ENCODE data around the gene CD99L2.

DNA sequence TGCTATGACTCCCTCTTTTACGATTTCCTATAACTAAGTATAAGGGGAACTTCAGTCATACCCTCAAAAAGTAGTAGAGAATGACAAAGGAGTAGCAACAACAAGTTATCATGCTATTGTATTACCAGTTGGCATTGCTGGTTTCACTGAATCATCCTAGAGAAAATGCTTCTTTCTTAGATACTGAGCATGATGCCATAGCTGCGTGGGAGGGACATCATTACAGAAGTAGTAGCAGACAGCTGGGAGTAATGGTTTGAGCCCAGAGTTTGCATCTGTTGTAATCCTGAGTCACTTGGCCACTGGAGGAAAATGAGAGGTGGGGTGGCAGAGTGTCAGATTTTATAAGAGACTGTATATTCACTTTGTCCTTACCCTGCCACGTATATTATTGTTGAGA is 166.7 kb downstream of the CD99L2 start:
- TF ChIP-seq POLR2AphosphoS5 (IDR thresholded peaks at IDR 0.05), result no peak
- TF ChIP-seq, protein P1, sequence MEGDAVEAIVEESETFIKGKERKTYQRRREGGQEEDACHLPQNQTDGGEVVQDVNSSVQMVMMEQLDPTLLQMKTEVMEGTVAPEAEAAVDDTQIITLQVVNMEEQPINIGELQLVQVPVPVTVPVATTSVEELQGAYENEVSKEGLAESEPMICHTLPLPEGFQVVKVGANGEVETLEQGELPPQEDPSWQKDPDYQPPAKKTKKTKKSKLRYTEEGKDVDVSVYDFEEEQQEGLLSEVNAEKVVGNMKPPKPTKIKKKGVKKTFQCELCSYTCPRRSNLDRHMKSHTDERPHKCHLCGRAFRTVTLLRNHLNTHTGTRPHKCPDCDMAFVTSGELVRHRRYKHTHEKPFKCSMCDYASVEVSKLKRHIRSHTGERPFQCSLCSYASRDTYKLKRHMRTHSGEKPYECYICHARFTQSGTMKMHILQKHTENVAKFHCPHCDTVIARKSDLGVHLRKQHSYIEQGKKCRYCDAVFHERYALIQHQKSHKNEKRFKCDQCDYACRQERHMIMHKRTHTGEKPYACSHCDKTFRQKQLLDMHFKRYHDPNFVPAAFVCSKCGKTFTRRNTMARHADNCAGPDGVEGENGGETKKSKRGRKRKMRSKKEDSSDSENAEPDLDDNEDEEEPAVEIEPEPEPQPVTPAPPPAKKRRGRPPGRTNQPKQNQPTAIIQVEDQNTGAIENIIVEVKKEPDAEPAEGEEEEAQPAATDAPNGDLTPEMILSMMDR (IDR thresholded peaks at IDR 0.05; ENCODE audit: poor library complexity, severe bottlenecking), result no peak
- TF ChIP-seq RAD21 (conservative IDR thresholded peaks at IDR 0.05), result no peak
- TF ChIP-seq, protein P2, sequence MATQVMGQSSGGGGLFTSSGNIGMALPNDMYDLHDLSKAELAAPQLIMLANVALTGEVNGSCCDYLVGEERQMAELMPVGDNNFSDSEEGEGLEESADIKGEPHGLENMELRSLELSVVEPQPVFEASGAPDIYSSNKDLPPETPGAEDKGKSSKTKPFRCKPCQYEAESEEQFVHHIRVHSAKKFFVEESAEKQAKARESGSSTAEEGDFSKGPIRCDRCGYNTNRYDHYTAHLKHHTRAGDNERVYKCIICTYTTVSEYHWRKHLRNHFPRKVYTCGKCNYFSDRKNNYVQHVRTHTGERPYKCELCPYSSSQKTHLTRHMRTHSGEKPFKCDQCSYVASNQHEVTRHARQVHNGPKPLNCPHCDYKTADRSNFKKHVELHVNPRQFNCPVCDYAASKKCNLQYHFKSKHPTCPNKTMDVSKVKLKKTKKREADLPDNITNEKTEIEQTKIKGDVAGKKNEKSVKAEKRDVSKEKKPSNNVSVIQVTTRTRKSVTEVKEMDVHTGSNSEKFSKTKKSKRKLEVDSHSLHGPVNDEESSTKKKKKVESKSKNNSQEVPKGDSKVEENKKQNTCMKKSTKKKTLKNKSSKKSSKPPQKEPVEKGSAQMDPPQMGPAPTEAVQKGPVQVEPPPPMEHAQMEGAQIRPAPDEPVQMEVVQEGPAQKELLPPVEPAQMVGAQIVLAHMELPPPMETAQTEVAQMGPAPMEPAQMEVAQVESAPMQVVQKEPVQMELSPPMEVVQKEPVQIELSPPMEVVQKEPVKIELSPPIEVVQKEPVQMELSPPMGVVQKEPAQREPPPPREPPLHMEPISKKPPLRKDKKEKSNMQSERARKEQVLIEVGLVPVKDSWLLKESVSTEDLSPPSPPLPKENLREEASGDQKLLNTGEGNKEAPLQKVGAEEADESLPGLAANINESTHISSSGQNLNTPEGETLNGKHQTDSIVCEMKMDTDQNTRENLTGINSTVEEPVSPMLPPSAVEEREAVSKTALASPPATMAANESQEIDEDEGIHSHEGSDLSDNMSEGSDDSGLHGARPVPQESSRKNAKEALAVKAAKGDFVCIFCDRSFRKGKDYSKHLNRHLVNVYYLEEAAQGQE (IDR thresholded peaks at IDR 0.05; ENCODE audit: borderline replicate concordance), result no peak
- TF ChIP-seq MXI1 (conservative IDR thresholded peaks at IDR 0.05; ENCODE audit: poor library complexity, severe bottlenecking), result no peak
- TF ChIP-seq EZH2 (IDR thresholded peaks at IDR 0.05; ENCODE audit: borderline replicate concordance, insufficient read depth, low read length, poor library complexity, severe bottlenecking), result no peak
- TF ChIP-seq EP300 (conservative IDR thresholded peaks at IDR 0.05; ENCODE audit: poor library complexity, severe bottlenecking), result no peak
- no peak for TF ChIP-seq SMC3 (conservative IDR thresholded peaks at IDR 0.05; ENCODE audit: poor library complexity)
